ENCODE results near the gene LCE2C. TPM values are rescaled to one million over a fixed set of nuclear protein-coding genes. Genes with fewer than 3 reads are reported as not detected.
"Not testable (repeated sequence)": the region's sequence is repeated elsewhere in the genome, so short reads cannot be mapped to it uniquely, and the experiment has no call there.

Gene LCE2C, protein sequence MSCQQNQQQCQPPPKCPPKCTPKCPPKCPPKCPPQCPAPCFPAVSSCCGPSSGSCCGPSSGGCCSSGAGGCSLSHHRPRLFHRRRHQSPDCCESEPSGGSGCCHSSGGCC
- polyA plus RNA-seq (2011; rRNA removed) (not detected in 2 replicates), polyA plus RNA-seq (2017; fragmentation: RNase III; extraction: RNeasy Plus Mini Kit Qiagen cat#74134 plus additional on column Dnase treatment) (not detected in 3 replicates), polyA minus RNA-seq (2011; rRNA and poly(A)+ RNA removed) (not detected in 2 replicates)
- not detected in 2 replicates for polyA plus RNA-seq (2012; cell fraction: cytosol; rRNA removed)
- not detected in 2 replicates for polyA plus RNA-seq (2012; cell fraction: nucleus; rRNA removed)

DNA sequence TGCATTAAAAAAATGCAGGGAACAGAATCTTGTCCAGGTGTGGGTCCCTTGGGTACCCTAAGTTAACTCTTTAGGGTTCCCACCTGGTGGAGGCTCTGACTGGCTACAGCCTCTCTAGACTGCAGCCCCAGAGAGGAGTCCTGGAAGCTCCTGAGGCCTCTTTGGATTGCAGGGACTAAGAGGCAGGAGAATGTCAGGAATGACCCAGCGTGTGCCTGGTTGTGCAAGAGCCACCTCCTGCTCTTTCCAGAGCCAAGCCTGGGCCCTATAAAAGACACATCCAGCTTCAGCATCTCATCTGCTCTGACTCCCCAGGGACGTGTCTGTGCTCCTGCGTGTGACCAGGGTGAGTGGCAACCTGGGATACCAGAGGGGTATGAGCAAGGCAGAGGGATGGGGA is at the start of gene LCE2C:
Gene LCE2C (plus strand): TSS at position 297 of the 400 bp plus-strand sequence. CDS start 737 bp downstream, outside the sequence.
- FAIRE-seq; DNase-seq (ENCODE audit: low read depth in 1 of 2, low spot score in 1 of 2); H3K27ac ChIP-seq; H3K9me3 ChIP-seq; H3K4me1 ChIP-seq; POLR2A ChIA-PET; H3K4me3 ChIP-seq; ATAC-seq; H3K4me2 ChIP-seq: not testable (repeated sequence)
- WGBS (ENCODE audit: missing lambda C conversion rate), result 36% methylated on average over 3 of the region's 3 CpGs
- CTCF ChIA-PET, result interaction anchor here (1.1 kb wide), 1 partner anchor 21 kb away, joined by 3 read pairs; no protein-coding TSS in a partner anchor

DNA sequence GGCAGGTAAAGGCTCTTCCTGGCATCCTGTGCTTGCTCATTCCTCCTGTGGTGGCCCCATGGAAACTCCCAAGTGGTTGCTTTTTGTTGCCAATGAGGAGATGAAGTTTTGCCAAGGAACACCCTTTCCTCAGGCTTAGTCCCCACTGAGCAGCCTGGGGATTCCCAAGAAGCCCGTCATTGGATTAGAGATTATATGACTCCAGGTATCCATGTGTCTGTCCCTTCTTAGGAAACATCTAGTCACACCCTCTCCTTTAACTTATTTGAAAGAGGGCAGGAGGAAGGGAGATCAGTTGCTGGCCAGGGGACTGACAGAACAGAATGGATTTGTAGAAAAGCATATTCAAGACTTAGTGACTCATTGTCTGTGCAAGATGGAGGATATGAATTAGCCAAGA is 48.3 kb upstream of the LCE2C start:
- DNase-seq (ENCODE audit: low read depth in 1 of 2, low spot score in 1 of 2) (no peak), ATAC-seq (no peak), FAIRE-seq (no peak)
- H3K9me3 ChIP-seq, result no peaks in the 10 kb centered on the region
- WGBS (ENCODE audit: missing lambda C conversion rate), result 8% methylated on average over 1 of the region's 1 CpG
- no peak overlapping the region for H3K4me2 ChIP-seq
- H3K4me1 ChIP-seq, result no peaks in the 10 kb centered on the region
- ChIA-PET CTCF (no interaction called here), POLR2A (no interaction called here)
- no peak overlapping the region for H3K4me3 ChIP-seq
- no peak overlapping the region for H3K27ac ChIP-seq
- TF ChIP-seq NR3C1 (IDR thresholded peaks at IDR 0.05), result no peak
- no peak for TF ChIP-seq MAFK (IDR thresholded peaks at IDR 0.05; ENCODE audit: partially characterized antibody)
- no peak for TF ChIP-seq FOSB (CRISPR knock-in tag; IDR thresholded peaks at IDR 0.05)
- TF ChIP-seq ZC3H11A (IDR thresholded peaks at IDR 0.05), result no peak
- no peak for TF ChIP-seq NPAS2 (CRISPR knock-in tag; IDR thresholded peaks at IDR 0.05; ENCODE audit: borderline replicate concordance)
- TF ChIP-seq RNF2 (IDR thresholded peaks at IDR 0.05; ENCODE audit: borderline replicate concordance, low read depth), result no peak
- TF ChIP-seq, protein P1, sequence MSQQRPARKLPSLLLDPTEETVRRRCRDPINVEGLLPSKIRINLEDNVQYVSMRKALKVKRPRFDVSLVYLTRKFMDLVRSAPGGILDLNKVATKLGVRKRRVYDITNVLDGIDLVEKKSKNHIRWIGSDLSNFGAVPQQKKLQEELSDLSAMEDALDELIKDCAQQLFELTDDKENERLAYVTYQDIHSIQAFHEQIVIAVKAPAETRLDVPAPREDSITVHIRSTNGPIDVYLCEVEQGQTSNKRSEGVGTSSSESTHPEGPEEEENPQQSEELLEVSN (IDR thresholded peaks at IDR 0.05; ENCODE audit: borderline replicate concordance, low read depth), result no peak
- no peak for TF ChIP-seq FOXS1 (CRISPR knock-in tag; IDR thresholded peaks at IDR 0.05)
- TF ChIP-seq, protein P2, sequence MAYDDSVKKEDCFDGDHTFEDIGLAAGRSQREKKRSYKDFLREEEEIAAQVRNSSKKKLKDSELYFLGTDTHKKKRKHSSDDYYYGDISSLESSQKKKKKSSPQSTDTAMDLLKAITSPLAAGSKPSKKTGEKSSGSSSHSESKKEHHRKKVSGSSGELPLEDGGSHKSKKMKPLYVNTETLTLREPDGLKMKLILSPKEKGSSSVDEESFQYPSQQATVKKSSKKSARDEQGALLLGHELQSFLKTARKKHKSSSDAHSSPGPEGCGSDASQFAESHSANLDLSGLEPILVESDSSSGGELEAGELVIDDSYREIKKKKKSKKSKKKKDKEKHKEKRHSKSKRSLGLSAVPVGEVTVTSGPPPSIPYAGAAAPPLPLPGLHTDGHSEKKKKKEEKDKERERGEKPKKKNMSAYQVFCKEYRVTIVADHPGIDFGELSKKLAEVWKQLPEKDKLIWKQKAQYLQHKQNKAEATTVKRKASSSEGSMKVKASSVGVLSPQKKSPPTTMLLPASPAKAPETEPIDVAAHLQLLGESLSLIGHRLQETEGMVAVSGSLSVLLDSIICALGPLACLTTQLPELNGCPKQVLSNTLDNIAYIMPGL (CRISPR knock-in tag; IDR thresholded peaks at IDR 0.05; ENCODE audit: borderline replicate concordance), result no peak
- TF ChIP-seq FOSL2 (IDR thresholded peaks at IDR 0.05), result no peak
- TF ChIP-seq FOSL2 (CRISPR knock-in tag; IDR thresholded peaks at IDR 0.05), result no peak
- TF ChIP-seq, protein P3, sequence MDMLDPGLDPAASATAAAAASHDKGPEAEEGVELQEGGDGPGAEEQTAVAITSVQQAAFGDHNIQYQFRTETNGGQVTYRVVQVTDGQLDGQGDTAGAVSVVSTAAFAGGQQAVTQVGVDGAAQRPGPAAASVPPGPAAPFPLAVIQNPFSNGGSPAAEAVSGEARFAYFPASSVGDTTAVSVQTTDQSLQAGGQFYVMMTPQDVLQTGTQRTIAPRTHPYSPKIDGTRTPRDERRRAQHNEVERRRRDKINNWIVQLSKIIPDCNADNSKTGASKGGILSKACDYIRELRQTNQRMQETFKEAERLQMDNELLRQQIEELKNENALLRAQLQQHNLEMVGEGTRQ (IDR thresholded peaks at IDR 0.05), result no peak
- TF ChIP-seq CHD4 (IDR thresholded peaks at IDR 0.05; ENCODE audit: borderline replicate concordance), result no peak

DNA sequence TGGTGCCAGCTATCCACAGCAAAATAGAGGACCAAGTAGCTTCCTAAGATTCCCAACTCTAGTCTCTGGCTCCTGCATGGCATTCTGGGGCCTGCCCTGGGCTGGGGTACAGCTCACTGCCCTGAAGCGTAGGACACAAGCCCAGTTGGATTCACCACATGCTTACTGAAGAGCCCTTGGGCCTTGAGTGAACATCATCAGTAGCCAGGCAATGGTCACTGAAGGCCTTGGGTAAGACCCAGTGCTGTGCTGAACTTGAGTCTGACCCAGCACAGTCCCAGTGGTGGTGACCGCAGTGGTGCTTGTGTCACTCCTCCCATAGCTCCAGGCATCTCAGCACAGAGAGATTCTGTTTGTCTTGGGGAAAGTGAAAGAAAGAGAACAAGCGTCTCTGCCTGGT is 44.5 kb upstream of the LCE2C start:
- no peak overlapping the region for H3K4me3 ChIP-seq
- TF ChIP-seq, protein P2 (CRISPR knock-in tag; IDR thresholded peaks at IDR 0.05; ENCODE audit: borderline replicate concordance), result no peak
- no peak for TF ChIP-seq HDAC2 (IDR thresholded peaks at IDR 0.05)
- TF ChIP-seq SMC3 (IDR thresholded peaks at IDR 0.05), result no peak
- no peak for TF ChIP-seq HOXB5 (CRISPR knock-in tag; IDR thresholded peaks at IDR 0.05)
- no peak for TF ChIP-seq ESRRA (IDR thresholded peaks at IDR 0.05; ENCODE audit: borderline replicate concordance, low read length)
- no peak for TF ChIP-seq CEBPB (IDR thresholded peaks at IDR 0.05)
- TF ChIP-seq POLR2A (IDR thresholded peaks at IDR 0.05; ENCODE audit: low read length), result no peak
- no peak for TF ChIP-seq EHMT2 (IDR thresholded peaks at IDR 0.05; ENCODE audit: low read depth)
- TF ChIP-seq MAFK (IDR thresholded peaks at IDR 0.05; ENCODE audit: partially characterized antibody), result no peak
- TF ChIP-seq CBX8 (IDR thresholded peaks at IDR 0.05), result no peak
- TF ChIP-seq PHF8 (IDR thresholded peaks at IDR 0.05; ENCODE audit: borderline replicate concordance, low read depth), result no peak
- no peak overlapping the region for H3K27ac ChIP-seq
- no peak for FAIRE-seq
- ChIA-PET POLR2A (no interaction called here), CTCF (interaction anchor here (1.0 to 1.8 kb wide), 2 partner anchors 23 to 240 kb away, joined by 3 to 5 read pairs; no protein-coding TSS in a partner anchor)
- H3K9me3 ChIP-seq, result no peaks in the 10 kb centered on the region
- ATAC-seq, result no peak
- no peaks in the 10 kb centered on the region for H3K4me1 ChIP-seq
- no peak overlapping the region for H3K4me2 ChIP-seq
- WGBS (ENCODE audit: missing lambda C conversion rate), result 54% methylated on average over 3 of the region's 3 CpGs
- DNase-seq (ENCODE audit: low read depth in 1 of 2, low spot score in 1 of 2), result no peak

All from A549 (cell line).